ENCODE data around the gene VAV2.

VAV2 gene

DNA sequence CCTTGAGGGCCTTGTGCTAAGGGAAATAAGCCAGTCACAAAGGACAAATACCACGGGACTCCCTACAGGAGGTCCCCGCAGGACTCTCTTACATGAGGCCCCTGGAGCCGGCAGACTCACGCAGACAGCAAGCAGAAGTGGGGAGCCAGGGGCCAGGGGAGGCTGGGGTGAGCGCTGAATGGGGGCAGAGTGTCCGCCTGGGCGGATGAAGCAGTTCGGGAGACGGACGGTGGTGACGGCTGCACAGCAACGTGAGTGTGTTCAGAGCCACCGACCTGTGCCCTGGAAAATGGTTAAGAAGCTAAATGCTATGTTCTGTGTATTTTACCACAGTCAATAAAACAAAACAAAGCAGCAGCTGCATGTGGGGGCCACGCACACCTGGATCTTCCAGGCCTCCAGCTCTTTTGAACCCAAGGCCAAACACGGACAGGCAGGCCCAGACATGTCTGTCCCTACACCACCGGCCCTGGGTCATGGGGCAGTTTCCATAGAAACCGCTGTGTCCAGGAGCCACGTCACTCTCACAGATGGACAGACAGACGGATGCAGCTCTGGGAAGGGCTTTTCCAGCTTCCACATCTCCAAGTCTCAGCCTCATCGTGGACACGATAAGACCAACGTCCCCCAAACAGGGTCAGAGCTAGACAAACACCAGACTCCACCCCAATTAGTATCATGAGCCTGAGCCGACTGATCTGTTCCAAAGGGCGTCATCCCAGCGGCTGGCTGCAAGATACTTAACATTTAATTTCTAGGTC is 103.9 kb downstream of the VAV2 start:
- DNase-seq: no peak

DNA sequence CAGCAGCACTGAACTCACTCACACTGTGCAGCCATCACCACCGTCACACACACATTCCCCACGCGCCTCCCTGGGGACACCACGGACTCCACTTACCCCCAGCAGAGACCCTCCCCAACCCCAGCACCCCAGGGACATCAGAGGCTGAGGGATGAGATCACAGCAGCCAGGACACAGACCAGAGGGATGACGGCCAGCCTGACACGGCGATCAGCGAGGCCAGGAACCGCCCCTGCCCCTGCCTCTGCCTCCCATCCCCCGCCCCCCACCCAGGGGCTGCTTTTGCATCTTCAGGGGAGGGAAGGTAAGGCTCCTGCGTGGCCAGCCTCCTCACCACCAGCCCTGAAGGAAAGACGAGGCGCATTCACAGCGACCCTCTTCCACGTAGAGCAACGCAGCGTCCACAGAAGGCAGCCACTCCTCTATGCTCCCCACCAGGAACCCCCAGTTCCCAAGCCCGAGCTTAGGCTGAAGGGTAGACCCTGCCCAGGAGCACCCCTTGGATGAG is 104.5 kb downstream of the VAV2 start:
- DNase-seq: no peak

DNA sequence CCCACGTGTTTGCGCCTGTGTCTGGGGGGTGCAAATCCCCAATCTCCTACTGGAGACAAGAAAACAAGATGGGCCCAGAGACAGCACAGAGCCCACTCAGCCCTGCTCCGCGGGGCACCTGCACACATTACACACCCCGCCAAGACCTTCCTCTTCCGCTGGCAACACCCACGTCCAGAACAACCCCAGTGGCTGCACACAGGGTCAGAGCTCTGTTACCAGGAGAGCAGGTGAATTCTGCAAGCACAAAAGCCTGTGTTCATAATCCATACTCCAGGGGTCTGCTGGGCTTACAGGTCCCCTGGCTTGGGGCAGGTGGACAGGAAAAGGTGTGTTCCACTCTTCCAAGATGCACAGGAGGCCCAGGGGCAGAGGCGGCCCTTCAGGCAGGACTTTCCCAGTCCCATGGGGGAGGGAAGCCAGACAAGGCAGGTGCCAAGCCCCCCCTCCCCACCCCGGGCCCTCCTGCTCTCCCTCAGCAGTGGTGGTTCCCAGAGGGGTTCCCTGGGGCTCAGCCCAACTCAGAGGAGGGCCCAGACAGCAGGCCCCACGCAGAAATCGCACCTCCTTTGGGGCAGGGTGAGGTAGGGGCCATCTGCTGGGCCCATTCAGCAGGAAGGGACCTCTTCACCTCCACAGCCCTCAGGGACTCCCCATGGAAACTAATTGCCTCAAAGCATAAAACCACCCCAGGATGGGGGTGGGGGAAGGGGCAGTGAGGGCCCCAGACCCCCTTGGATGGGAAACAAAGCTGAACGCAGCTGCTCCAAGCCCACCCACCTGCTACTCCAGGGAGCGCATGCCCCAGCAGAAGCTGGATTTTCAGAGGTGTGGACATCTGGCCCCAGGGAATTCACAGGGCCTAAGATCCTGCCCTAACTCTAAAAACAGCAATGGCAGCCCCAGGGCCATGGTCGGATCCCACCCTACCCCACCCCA is 105.3 kb downstream of the VAV2 start:
- DNase-seq: no peak

DNA sequence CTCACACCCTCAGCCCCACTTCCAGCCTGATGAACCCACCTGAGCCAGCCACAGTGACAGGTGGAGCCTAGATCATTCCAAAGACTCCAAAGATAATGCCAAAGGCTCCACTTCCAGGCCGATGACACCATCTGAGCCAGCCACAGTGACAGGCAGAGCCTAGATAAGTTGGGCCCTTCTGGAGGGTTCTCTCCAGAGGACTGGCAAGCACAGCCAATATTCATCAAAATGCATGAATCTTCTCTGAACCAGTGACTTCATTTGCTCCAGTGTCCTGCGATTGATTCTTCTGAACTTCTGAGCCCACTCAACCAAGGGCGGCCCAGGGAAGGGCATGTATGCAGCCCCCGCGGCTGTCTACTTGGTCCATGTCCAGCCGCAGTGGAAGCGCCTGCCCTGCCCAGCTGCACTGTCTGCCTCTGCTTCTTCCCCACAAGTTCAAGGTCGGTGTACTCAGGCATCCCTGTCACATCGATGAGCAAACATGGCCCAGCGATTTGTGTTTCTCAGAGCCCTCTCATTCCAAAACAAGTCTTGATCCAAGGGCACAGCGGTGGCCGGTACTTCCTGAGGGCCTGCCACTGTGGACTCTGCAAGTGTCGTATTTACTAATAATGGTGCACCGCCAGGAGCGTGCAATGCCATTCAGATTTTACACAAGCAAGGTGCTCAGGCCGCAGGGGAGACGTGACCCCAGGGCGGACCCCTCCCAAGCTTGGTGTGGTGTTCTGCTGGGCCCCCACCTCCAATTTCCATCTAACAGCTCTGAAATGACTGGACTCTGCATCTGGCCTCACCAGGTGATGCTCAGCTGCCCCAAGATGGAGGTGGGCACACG is 107.0 kb downstream of the VAV2 start:
- DNase-seq: no peak

DNA sequence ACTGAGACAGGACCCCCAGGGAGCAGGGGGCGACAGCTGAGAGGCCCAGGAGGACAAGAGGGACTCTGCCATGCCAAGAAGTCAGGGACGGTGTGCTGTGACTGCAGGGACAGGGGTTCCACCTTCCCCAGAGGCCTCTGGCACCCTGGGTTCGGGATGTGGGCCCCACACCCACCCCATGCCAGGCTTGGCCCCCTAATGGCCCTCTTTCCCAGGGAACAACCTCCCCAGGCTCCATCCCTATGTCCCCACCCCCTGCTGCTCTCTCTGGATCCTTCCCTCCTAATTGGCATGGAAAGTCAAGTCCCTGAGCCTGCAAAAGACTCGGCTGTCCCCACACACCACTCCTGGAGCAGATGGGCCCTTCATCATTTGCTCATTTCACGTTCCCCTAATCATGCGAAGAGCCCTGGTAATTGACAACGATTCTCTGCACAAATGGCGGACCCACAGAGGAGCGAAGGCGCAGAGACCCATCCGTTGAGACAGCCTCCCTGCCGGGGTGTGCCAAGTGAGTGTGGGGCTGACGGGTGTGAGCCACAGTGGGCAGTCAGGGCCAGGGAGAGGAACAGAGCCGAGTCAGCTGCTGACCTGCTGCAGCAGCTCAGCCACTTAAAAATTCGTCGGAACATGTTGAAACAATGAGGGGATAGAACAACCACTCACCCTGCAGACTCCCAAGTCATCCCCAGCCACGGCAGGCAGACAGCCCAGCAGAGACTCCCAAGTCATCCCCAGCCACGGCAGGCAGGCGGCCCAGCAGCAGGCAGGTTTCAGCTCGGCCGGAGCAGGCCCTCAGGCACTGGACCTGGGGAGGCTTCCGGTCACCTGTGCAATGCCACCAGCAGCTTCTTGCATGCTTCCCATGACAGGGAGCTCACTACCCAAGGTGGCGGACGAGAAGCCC is 109.0 kb downstream of the VAV2 start:
- DNase-seq: no peak

DNA sequence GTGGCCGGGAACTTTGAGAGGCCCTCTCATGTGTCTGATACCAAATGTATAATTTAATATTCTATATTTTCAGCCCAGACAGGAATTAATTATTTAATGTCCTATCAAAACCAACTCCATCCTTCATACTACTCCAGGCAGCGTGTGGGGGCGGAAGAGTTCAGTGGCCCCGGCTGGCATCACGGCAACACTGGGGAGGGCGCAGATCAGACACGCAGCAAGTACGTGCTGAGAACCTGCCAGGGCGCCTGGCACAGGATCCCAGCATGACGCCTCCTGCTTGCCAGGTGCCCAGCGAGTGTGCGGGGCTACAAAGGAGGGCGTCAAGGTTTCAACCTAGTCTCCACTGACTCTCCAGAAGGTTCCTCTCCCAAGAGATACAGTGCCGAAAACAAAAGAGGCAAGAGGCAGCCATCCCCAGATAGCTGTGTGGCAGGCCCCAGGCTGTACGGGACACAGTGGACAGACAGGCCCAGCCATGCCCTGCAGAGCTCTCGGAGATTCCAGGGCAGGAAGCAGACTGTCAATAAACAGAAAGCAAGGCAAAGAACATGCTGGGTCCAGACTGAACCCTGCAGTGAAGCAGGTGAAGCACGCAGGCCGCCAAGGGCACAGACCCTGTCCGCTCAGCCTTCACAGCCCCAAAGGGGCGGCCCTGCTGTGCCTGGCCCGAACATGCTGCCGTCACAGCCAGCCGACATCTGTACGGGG is 110.3 kb downstream of the VAV2 start:
- no peak for DNase-seq

DNA sequence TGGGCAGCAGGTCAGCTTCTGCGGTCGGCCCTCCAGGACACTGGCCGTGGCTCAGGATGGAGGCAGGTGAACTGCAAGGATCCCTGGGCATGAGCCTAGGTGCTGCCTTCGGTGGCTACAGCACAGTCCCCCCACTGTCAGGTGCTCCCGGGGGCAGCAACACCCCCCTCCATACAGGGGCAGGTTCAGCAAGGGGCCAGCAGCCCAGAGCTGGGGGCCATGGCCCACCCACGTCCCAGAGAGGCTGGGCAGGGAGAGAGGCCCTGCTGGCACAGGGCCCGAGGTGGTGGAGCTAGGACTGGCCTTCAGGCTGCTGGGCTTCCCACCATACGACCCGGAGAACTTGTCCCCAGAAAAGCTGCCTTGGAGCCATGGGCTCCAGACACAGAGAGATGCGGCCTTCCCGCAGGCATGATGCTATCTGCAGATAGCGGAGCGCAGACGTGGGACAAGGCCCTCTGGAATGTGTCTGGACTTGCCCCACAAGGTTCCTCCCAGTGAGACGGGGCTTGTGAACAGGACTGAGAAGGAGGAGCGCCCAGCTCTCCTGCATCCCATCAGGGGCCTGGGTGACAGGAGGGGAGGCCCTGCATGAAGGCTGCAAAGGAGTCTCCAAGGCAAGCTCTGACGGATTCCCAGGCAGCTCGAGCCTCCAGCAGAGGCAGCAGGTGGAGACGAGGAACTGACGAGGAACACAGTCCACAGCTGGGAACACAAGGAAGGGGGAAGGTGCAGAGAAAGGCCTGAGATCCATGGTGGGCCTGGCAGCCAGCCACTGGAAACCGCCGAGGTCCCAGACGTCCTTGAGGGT is 111.1 kb downstream of the VAV2 start:
- DNase-seq: no peak

DNA sequence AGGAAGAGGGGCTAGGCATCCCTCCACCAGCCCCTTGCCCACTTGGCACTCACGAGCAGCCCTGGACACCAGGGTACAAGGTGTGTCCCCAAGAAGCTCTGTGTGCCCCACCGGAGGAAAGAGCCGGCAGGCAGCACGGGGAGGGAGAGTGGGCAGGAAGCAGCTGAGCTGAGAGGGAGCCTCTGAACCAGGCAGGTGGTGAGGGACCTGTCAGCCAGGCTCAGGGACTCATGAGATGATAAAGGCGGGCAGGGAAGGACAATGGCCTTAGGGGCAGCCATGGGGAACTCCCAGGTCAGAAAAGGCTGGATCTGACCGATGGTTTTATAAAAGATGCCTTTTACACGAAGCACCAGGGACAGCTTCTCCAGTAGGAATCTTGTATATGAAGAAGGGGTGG is 112.0 kb downstream of the VAV2 start:
- no peak for DNase-seq

DNA sequence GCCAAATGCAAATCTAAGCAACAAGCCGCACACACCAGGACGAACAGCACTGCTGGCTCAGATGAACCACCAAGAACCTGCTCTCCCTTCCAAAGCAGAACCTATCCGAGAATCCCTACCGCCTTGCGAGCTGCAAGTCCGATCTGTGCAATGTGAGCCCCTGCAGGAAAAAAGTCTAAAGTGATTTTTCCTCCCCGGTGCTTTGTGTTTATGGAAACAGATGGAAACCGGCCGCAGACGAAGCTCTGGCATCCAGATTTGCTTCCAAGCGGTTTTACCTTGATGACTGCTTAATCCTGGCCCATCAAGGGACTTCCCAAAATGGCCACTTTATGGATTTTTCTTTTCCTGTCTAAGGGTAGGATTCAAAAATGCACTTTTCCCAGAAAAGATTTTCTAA is 112.5 kb downstream of the VAV2 start:
- DNase-seq: no peak

DNA sequence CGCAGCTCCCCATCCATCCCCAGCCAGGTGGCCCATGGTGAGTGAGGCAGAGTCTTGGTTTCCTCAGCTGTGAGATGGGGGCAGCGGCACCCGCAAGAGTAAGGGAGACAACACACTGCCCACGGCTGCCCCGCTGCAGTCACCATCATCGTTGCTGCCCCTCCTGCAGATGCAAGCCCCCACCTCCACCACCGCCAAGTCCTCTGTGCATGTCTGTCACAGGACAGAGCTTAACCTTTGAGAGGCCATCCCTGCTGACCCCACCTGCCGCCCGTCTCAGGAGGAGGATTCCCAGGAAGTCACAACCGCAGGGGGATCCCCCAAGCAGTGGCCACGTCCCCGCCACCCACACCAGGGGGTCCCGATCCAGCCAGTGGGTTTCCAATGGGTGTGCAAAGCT is 113.7 kb downstream of the VAV2 start:
- DNase-seq: no peak

DNA sequence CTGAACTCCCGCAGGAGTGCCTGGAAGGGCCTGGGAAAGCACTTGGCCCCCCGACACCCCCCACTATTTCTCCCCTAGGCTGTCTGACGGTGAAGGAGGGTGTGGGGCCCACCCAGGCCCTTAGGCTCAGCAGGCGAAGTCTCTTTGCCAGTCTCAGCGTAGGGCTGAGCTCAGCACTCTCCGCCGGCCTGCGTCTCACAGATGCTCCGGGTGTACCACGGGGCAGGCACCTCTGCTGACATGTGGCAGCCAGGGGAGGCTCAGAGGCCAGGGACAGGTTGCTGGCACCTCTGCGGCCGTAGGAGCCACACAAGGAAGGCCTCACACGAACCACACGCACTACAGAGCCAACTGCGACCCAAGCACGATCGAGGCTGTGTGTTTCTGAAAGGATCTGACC is 114.2 kb downstream of the VAV2 start:
- DNase-seq: no peak

DNA sequence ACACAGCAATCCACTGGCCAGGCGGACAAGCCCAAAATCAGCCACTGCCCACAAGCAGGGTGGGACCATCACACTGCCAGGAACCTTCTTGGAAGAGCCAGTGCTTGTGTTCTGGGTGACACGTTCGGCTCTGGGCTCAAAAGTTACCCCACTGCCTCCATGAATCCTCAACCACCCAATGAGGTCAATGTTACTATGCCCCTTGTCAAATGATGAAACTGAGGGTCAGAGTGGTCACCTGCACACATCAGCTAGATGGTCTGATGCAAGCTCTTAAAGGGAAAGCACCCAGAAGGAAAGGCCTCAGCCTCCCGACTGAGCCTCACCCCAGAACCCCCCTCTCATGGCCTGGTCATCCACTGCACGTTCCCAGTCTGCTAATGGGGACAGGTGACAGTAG is 114.8 kb downstream of the VAV2 start:
- no peak for DNase-seq

DNA sequence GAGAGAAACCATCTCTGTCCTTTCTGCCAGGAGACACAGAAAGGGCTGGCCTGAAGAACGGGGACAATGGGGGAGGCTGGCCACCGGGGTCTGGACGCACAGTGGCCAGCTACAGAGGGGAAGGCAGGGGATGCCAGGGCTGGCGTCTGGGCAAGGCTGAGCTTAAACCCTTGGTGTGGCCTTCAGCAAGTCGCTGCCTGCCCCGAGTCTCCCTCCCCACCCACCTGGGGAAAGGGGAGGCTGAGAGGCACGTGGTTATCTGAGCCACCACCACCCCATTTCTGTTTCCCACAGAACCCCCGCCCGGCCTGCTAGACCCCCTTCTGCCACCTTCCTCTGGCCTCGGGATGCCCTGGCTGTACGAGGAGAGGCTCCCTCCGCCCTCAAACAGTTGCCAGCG is 115.3 kb downstream of the VAV2 start:
- no peak for DNase-seq

DNA sequence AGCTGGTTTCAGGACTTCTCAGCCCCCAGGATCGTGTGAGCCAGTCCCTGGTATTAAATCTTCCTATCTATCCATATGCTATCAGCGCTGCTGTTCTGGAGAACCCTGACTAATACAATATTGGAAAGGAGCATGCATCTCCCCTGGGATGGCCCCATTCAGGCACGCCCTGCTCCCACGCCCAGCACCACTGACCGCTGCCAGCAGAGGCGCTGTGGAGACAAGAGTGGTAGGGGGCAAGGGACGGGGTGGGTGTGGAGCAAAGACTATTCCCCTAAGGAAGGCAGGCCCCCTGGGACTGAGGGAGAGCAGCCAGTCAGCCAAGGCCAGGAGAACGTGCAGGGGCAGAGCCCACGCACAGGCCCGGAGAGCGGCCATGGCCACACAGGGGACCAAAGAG is 116.0 kb downstream of the VAV2 start:
- DNase-seq: peak; percentile 18 to 19

DNA sequence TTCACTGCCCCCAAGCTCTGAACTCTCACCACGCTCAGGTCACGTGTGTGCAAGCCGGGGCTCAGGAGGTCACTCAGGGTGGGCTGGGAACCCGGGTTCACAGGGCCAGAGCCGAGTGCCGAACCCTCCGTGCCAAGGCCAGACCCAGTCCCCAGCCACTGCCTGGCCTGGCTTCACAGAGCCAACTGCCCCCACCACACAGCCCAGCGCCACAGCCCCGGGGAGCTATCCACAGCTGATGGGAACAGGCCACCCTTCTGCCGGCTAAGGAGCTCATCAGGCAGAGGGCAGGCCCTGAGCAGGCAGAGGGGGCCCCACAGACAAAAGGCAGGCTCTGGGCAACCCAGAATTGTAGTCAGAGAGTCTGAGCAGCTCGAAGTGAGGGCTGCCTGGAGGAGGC is 117.0 kb downstream of the VAV2 start:
- DNase-seq: no peak

DNA sequence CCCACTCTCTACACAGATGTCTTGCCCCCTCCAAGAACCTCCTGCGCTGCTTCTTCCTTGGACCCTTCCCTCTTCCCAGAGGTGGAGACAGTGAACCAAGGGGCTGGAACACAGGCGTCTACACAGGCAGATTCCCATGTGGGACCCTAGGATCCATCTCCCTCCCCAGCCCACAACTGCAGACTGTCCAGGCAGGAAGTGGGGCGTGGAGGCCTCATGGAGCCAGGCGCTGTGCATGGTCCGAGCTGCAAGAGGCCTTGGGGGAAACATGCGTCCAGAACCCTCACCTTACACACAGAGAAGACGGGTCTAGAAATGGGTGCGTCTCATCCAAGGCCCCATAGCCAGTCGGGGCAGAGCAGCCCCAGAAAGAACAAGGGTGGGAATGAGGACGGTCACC is 117.5 kb downstream of the VAV2 start:
- no peak for DNase-seq

DNA sequence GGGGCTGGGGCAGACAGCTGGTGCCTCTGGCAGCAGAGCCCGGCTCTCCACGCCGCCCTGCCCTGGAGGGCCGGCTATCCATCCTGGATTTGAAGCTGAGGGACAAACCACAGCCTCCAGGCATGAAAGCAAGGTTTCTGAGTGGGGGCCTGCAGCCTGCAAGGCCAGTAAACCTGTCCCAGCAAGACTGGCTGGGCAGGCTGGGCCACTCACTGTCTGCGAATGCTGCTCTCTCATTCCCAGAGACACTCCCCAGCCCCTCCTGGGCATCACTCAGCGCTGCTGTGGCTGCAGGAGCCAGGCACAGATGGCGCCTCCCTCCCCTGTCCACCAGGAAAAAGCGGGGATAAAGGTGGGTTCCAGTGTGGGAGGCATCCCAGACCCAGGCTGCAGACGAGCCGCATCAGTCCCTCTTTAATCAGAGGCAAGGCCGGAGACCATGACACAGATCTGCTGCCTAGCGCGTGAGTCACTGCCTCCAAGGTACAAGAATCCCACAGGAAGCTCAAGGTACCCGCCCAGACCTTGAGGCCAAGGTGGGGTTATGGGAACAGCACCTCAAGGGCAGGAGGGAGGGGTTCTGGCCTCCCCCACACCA is 118.0 kb downstream of the VAV2 start:
- no peak for DNase-seq

DNA sequence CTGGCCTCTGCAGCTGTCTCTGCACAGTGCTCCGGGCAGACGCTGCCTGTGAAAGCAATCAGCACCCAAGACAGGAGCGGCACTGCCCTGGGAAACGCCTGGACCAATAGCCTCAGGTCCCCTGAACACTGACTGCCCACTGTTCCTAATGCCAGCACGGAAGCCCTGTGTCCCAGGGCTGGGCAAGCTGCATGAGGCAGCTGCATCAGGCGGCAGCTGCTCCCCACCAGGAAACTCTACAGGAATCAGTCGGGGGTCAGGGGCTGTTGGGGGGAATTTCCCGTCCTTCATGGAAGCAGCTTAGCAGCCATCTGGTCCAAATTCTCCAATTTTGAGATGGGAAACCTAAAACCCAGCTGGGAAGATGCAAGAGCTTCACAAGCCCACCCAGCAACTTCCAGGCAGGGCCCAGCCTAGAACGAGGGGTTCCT is 118.6 kb downstream of the VAV2 start:
- no peak for DNase-seq

DNA sequence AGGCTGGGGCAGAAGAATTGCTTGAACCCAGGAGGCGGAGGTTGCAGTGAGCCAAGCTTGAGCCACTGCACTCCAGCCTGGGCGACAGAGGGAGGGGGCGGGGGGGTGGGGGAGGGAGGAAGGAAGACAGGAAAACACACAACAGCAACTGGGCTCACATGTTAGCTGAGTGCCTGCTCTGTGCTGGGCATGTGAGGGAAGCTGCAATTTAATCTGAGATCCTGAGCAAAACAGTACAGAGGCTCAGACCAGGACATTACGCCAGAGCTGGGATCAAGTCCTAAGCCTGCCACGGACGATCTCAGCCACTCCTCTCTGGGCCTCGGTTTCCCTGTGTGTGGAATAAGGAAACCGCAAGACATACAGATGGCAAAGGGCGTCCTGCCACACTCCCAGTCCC is 119.1 kb downstream of the VAV2 start:
- no peak for DNase-seq
